Keratinocyte (primary cell): ENCODE results near the gene TOE1. TPM values are rescaled to one million over a fixed set of nuclear protein-coding genes. Genes with fewer than 3 reads are reported as not detected.

Source experiments
- DNase-seq: peaks from one replicate; pipeline ENCODE4 v3.0.0-alpha.2; 2011; ENCODE audit warnings: low read depth, missing footprints, low spot score
- FAIRE-seq: peaks from 2 replicates; lab custom pipeline; 2011; peaks lifted over from hg19 to GRCh38; lab: Jason Lieb, UNC
- H2AFZ ChIP-seq: 2 replicates; pipeline ENCODE4 v1.6.0; 2012; ENCODE audit warnings: low read length, control low read depth, inconsistent platforms; ENCODE audit not compliant: control insufficient read depth
- H3K27ac ChIP-seq: 2 replicates; pipeline ENCODE4 v1.5.1; 2011; ENCODE audit warnings: low read length; ENCODE audit not compliant: control insufficient read depth, insufficient read depth
- H3K27me3 ChIP-seq: 3 replicates; pipeline ENCODE4 v1.6.0; 2011; ENCODE audit warnings: low read length; ENCODE audit not compliant: control insufficient read depth, insufficient read depth; ENCODE audit errors: extremely low read depth
- H3K36me3 ChIP-seq, 2 experiments: 2 replicates in 1 of 2; 3 replicates in 1 of 2; pipeline ENCODE4 v1.5.1; 2011; ENCODE audit warnings: low read length in 2 of 2, mild to moderate bottlenecking in 1 of 2; ENCODE audit not compliant: control insufficient read depth in 2 of 2, insufficient read depth in 2 of 2; ENCODE audit errors: extremely low read depth in 1 of 2
- H3K4me1 ChIP-seq: 3 replicates; pipeline ENCODE4 v1.5.1; 2011; ENCODE audit warnings: low read length; ENCODE audit not compliant: control insufficient read depth, insufficient read depth; ENCODE audit errors: extremely low read depth
- H3K4me2 ChIP-seq: 3 replicates; pipeline ENCODE4 v1.6.0; 2011; ENCODE audit warnings: low read depth, low read length; ENCODE audit not compliant: control insufficient read depth, insufficient read depth; ENCODE audit errors: extremely low read depth
- H3K4me3 ChIP-seq, 3 experiments: fragments of 200-600 bp in 1 of 3; sonication (generic) in 1 of 3; 2 replicates in 2 of 3; 3 replicates in 1 of 3; pipeline ENCODE4 v1.5.1; 2011 to 2016; ENCODE audit warnings: low read length in 3 of 3, mild to moderate bottlenecking in 3 of 3, control low read depth in 2 of 3, inconsistent platforms in 1 of 3, low read depth in 1 of 3, mixed read lengths in 1 of 3, mixed run types in 1 of 3, moderate library complexity in 1 of 3; ENCODE audit not compliant: control insufficient read depth in 2 of 3, insufficient read depth in 2 of 3; ENCODE audit errors: extremely low read depth in 1 of 3
- H3K79me2 ChIP-seq: 2 replicates; pipeline ENCODE4 v1.6.0; 2012; ENCODE audit warnings: low read length; ENCODE audit not compliant: control insufficient read depth, insufficient read depth
- H3K9ac ChIP-seq: 3 replicates; pipeline ENCODE4 v1.6.0; 2011; ENCODE audit warnings: low read length; ENCODE audit not compliant: control insufficient read depth, insufficient read depth; ENCODE audit errors: extremely low read depth
- H3K9me1 ChIP-seq: 3 replicates; pipeline ENCODE4 v1.6.0; 2011; ENCODE audit warnings: low read length; ENCODE audit not compliant: control insufficient read depth, insufficient read depth; ENCODE audit errors: extremely low read depth
- H3K9me3 ChIP-seq: 2 replicates; pipeline ENCODE4 v1.5.1; 2012; ENCODE audit warnings: low read depth, low read length; ENCODE audit not compliant: control insufficient read depth
- H4K20me1 ChIP-seq: 3 replicates; pipeline ENCODE4 v1.6.0; 2011; ENCODE audit warnings: low read length; ENCODE audit not compliant: control insufficient read depth, insufficient read depth; ENCODE audit errors: extremely low read depth
- EZH2 ChIP-seq: IDR thresholded peaks from one replicate; pipeline ENCODE4 v1.6.1; 2012; ENCODE audit warnings: inconsistent platforms, mild to moderate bottlenecking, low read length, moderate library complexity
- dilution Hi-C: fragments of 300-500 bp; cut with MboI; formaldehyde crosslinking; loops from one replicate; pipeline ENCODE4 v1.7.0; 2020; ENCODE audit warnings: low sequenced_read_pairs; ENCODE audit not compliant: extremely low pct_ligation_motif_present
- polyA plus RNA-seq, 5 experiments: library from polyadenylated mRNA; depleted of rRNA in 3 of 5; stranded (reverse) in 3 of 5; stranded (forward) in 1 of 5; unstranded in 1 of 5; fragments of >200 nt; gene quantifications; 1 replicate in 1 of 5; 2 replicates in 3 of 5; 3 replicates in 1 of 5; pipeline versions ENCODE4 v1.2.1 to v1.2.3, GENCODE V29; 2011 to 2012; ENCODE audit warnings: missing spikeins in 2 of 5, low read depth in 1 of 5, low replicate concordance in 1 of 5
- TF ChIP-seq, protein P1 (sequence below), 3 experiments: IDR thresholded peaks in 1 of 3; conservative IDR thresholded peaks in 1 of 3; optimal IDR thresholded peaks in 1 of 3; 2 replicates in 2 of 3; 3 replicates in 1 of 3; pipeline versions ENCODE3 to v1.5.1; 2011; ENCODE audit warnings: low read length in 3 of 3, mild to moderate bottlenecking in 3 of 3, moderate library complexity in 2 of 3, control low read depth in 1 of 3, inconsistent platforms in 1 of 3; ENCODE audit not compliant: insufficient read depth in 2 of 3; ENCODE audit errors: extremely low read depth in 1 of 3

Gene TOE1
- polyA plus RNA-seq, 1 donor (not counting 4 experiments of a cell fraction or from before 2014, with no cell fraction given): 12.1 TPM

DNA sequence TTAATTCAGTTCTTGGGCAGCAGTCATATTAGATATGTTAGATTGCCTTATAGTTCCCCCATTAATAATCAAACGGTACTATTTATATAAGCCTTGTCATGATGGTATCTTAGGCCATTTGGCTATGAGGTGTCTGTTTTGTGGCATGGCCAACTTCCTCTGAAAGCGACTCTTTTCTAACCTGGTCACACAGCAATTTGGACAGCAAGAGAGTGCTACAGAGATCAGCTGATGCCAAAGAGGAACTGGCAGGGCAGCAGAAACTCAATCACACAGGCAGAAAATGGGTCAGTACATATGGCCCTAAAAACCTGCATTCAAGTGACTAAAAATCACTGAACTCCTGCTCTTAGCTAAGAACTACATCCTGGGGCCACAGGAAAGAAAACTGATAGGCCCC is 13.7 kb downstream of the TOE1 start:
- Histone ChIP-seq H2AFZ (no peak overlapping the region), H3K27me3 (no peaks in the 10 kb centered on the region), H3K36me3 (no peaks in the 10 kb centered on the region), H3K27ac (no peak overlapping the region), H3K79me2 (no peaks in the 10 kb centered on the region), H3K9me3 (no peaks in the 10 kb centered on the region), H3K9ac (no peak overlapping the region), H3K4me2 (no peak overlapping the region), H3K4me1 (peaks cover 21% of the 10 kb centered on the region), H3K4me3 (no peak overlapping the region), H3K9me1 (no peaks in the 10 kb centered on the region), H4K20me1 (no peaks in the 10 kb centered on the region)
- FAIRE-seq (no peak), DNase-seq (no peak)
- TF ChIP-seq, protein P1, sequence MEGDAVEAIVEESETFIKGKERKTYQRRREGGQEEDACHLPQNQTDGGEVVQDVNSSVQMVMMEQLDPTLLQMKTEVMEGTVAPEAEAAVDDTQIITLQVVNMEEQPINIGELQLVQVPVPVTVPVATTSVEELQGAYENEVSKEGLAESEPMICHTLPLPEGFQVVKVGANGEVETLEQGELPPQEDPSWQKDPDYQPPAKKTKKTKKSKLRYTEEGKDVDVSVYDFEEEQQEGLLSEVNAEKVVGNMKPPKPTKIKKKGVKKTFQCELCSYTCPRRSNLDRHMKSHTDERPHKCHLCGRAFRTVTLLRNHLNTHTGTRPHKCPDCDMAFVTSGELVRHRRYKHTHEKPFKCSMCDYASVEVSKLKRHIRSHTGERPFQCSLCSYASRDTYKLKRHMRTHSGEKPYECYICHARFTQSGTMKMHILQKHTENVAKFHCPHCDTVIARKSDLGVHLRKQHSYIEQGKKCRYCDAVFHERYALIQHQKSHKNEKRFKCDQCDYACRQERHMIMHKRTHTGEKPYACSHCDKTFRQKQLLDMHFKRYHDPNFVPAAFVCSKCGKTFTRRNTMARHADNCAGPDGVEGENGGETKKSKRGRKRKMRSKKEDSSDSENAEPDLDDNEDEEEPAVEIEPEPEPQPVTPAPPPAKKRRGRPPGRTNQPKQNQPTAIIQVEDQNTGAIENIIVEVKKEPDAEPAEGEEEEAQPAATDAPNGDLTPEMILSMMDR (optimal IDR thresholded peaks at IDR 0.05 in 1 of 3, IDR thresholded peaks at IDR 0.05 in 1 of 3, conservative IDR thresholded peaks at IDR 0.05 in 1 of 3; ENCODE audit: extremely low read depth in 1 of 3, insufficient read depth in 2 of 3, low read length in 3 of 3): no peak
- TF ChIP-seq EZH2: no peak
- dilution Hi-C loops: no loop called here

DNA sequence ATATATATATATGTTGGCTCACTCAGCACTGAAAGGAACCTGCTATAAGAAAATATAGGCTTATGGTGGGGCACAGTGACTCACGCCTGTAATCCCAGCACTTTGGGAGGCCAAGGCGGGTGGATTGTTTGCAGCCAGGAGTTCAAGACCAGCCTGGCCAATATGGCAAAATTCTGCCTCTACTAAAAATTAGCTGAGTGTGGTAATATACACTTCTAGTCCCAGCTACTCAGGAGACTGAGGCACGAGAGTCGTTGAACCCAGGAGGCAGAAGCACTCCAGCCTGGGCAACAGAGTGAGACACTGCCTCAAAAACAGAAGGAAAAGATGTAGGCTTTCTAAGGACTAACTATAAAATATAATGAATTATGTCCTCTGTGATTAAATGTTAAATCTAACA is 14.9 kb downstream of the TOE1 start:
- DNase-seq (no peak), FAIRE-seq (no peak)
- Histone ChIP-seq H3K9me1 (no peaks in the 10 kb centered on the region), H3K36me3 (no peaks in the 10 kb centered on the region), H3K27ac (no peak overlapping the region), H3K9ac (no peak overlapping the region), H3K27me3 (no peaks in the 10 kb centered on the region), H2AFZ (no peak overlapping the region), H3K9me3 (no peaks in the 10 kb centered on the region), H4K20me1 (no peaks in the 10 kb centered on the region), H3K79me2 (no peaks in the 10 kb centered on the region), H3K4me1 (peaks cover 12% of the 10 kb centered on the region), H3K4me3 (no peak overlapping the region), H3K4me2 (no peak overlapping the region)
- no peak for TF ChIP-seq EZH2
- TF ChIP-seq, protein P1 (optimal IDR thresholded peaks at IDR 0.05 in 1 of 3, IDR thresholded peaks at IDR 0.05 in 1 of 3, conservative IDR thresholded peaks at IDR 0.05 in 1 of 3; ENCODE audit: extremely low read depth in 1 of 3, insufficient read depth in 2 of 3, low read length in 3 of 3): no peak
- dilution Hi-C loops: no loop called here
